DOHH2 (cell line): Measurements from ENCODE around the gene KRT76.

Experiments
- H3F3A ChIP-seq: fragments of 200-600 bp; sonication (generic), shearing (Covaris generic); 2 replicates; pipeline ENCODE4 v1.6.0; 2016; ENCODE audit warnings: antibody characterized with exemption, mild to moderate bottlenecking; ENCODE audit not compliant: control insufficient read depth, insufficient read depth
- H3K27ac ChIP-seq: fragments of 200-600 bp; sonication (generic); 2 replicates; pipeline ENCODE4 v1.5.1; 2014; ENCODE audit warnings: low read depth, mild to moderate bottlenecking, low read length, moderate library complexity
- H3K27me3 ChIP-seq: fragments of 200-600 bp; sonication (generic); 2 replicates; pipeline ENCODE4 v1.6.1; 2014; ENCODE audit warnings: mild to moderate bottlenecking, low read length, mixed read lengths; ENCODE audit not compliant: control insufficient read depth
- H3K36me3 ChIP-seq: fragments of 200-600 bp; sonication (generic); 2 replicates; pipeline ENCODE4 v1.6.1; 2014; ENCODE audit warnings: mild to moderate bottlenecking, low read length, moderate library complexity, mixed read lengths; ENCODE audit not compliant: control insufficient read depth
- H3K4me1 ChIP-seq: fragments of 200-600 bp; sonication (generic); 2 replicates; pipeline ENCODE4 v1.6.1; 2014; ENCODE audit warnings: mild to moderate bottlenecking, low read length, mixed read lengths; ENCODE audit not compliant: control insufficient read depth
- H3K4me2 ChIP-seq: fragments of 200-600 bp; sonication (generic); 2 replicates; pipeline ENCODE4 v1.6.0; 2014; ENCODE audit warnings: mild to moderate bottlenecking, low read length, moderate library complexity
- H3K4me3 ChIP-seq: fragments of 200-600 bp; sonication (generic); 2 replicates; pipeline ENCODE4 v1.5.1; 2014; ENCODE audit warnings: mild to moderate bottlenecking, low read length, mixed read lengths
- H3K79me2 ChIP-seq: fragments of 200-600 bp; sonication (generic); 2 replicates; pipeline ENCODE4 v1.6.1; 2014; ENCODE audit warnings: mild to moderate bottlenecking, low read length, mixed read lengths; ENCODE audit not compliant: control insufficient read depth
- H3K9me2 ChIP-seq: fragments of 200-600 bp; sonication (generic); replicated peaks from 2 replicates; pipeline ENCODE4 v1.6.1; 2014; ENCODE audit warnings: mild to moderate bottlenecking, low read length, mixed read lengths; ENCODE audit not compliant: control insufficient read depth
- H3K9me3 ChIP-seq: fragments of 200-600 bp; sonication (generic); 2 replicates; pipeline ENCODE4 v1.6.1; 2014; ENCODE audit warnings: antibody characterized with exemption, low read length, mixed read lengths; ENCODE audit not compliant: control insufficient read depth, insufficient read depth
- H4K20me1 ChIP-seq: fragments of 200-600 bp; sonication (generic); 2 replicates; pipeline ENCODE4 v1.6.0; 2014; ENCODE audit warnings: low read depth, mild to moderate bottlenecking, antibody characterized with exemption, low read length, moderate library complexity; ENCODE audit not compliant: control insufficient read depth, insufficient read depth
- CTCF ChIP-seq: fragments of 200-600 bp; sonication (generic); IDR thresholded peaks from one replicate; pipeline ENCODE4 v1.5.1; 2014; ENCODE audit warnings: antibody characterized with exemption, mild to moderate bottlenecking, low read depth, low read length; ENCODE audit not compliant: poor library complexity, severe bottlenecking
- EZH2phosphoT487 ChIP-seq: fragments of 200-600 bp; sonication (generic); IDR thresholded peaks from 2 replicates; pipeline ENCODE4 v1.6.1; 2017; ENCODE audit warnings: borderline replicate concordance, mild to moderate bottlenecking, antibody characterized with exemption, low read length, moderate library complexity, mixed read lengths

KRT76 gene

GRCh38 chr12:52813885-52814709 lies 37.0 kb upstream of the KRT76 start, which contains the start of gene KRT4:
TSS of gene KRT4 (minus strand) at chr12:52814116. CDS start at chr12:52814058, 58 bp downstream.
- H3K36me3 ChIP-seq: no peaks in the 10 kb centered on the region
- H3K27ac ChIP-seq: no peak within 1 kb of the TSS
- no peaks in the 10 kb centered on the region for H3K4me1 ChIP-seq
- H3K79me2 ChIP-seq: no peaks in the 10 kb centered on the region
- no peaks in the 10 kb centered on the region for H3K9me2 ChIP-seq
- TF ChIP-seq EZH2phosphoT487: no peak
- TF ChIP-seq CTCF: no peak
- no peak within 1 kb of the TSS for H3K4me2 ChIP-seq
- H3F3A ChIP-seq: no peaks in the 10 kb centered on the region
- H3K27me3 ChIP-seq: no peaks in the 10 kb centered on the region
- no peaks in the 10 kb centered on the region for H3K9me3 ChIP-seq
- H3K4me3 ChIP-seq: no peak within 1 kb of the TSS
- no peaks in the 10 kb centered on the region for H4K20me1 ChIP-seq

- TF ChIP-seq EZH2phosphoT487: no peak
- no peak for TF ChIP-seq CTCF
- Histone ChIP-seq H3K4me2 (no peak overlapping the region), H3K9me3 (no peaks in the 10 kb centered on the region)
These were observed 36.2 kb upstream of the KRT76 start for GRCh38 chr12:52813203-52813819.

GRCh38 chr12:52812749-52813148 lies 35.6 kb upstream of the KRT76 start:
- H3K27ac ChIP-seq: no peak overlapping the region

More at GRCh38 chr12:52813203-52813819, 36.2 kb upstream of the KRT76 start:
- H3F3A ChIP-seq: no peaks in the 10 kb centered on the region
- H3K27me3 ChIP-seq: no peaks in the 10 kb centered on the region
- H3K79me2 ChIP-seq: no peaks in the 10 kb centered on the region
- H3K27ac ChIP-seq: no peak overlapping the region
- no peaks in the 10 kb centered on the region for H3K36me3 ChIP-seq
- no peaks in the 10 kb centered on the region for H3K9me2 ChIP-seq
- H4K20me1 ChIP-seq: no peaks in the 10 kb centered on the region
- no peak overlapping the region for H3K4me3 ChIP-seq
- H3K4me1 ChIP-seq: no peaks in the 10 kb centered on the region

More at GRCh38 chr12:52812749-52813148, 35.6 kb upstream of the KRT76 start:
- Histone ChIP-seq H3F3A (no peaks in the 10 kb centered on the region), H3K27me3 (no peaks in the 10 kb centered on the region), H3K4me3 (no peak overlapping the region), H3K79me2 (no peaks in the 10 kb centered on the region), H3K9me2 (no peaks in the 10 kb centered on the region), H3K4me2 (no peak overlapping the region), H3K9me3 (no peaks in the 10 kb centered on the region), H3K36me3 (no peaks in the 10 kb centered on the region), H4K20me1 (no peaks in the 10 kb centered on the region), H3K4me1 (no peaks in the 10 kb centered on the region)
- TF ChIP-seq CTCF (no peak), EZH2phosphoT487 (no peak)
